Adipocyte (in vitro differentiated cells): ENCODE data around the gene ENTREP1.
A peak's percentile ranks its signal among the peaks of the same experiment; 100 is the strongest.

Experiments used
- DNase-seq: peaks from one replicate; pipeline ENCODE4 v3.0.0-alpha.2; 2015; ENCODE audit warnings: low read depth
- H3K27me3 ChIP-seq: replicated peaks from 2 replicates; pipeline ENCODE4 v1.7.0; 2013; ENCODE audit warnings: mild to moderate bottlenecking, low read length, moderate library complexity; ENCODE audit not compliant: control insufficient read depth, insufficient read depth
- H3K36me3 ChIP-seq: 2 replicates; pipeline ENCODE4 v1.7.0; 2013; ENCODE audit warnings: low read length, mild to moderate bottlenecking, moderate library complexity; ENCODE audit not compliant: control insufficient read depth, insufficient read depth, severe bottlenecking
- H3K4me1 ChIP-seq: 2 replicates; pipeline ENCODE4 v1.7.0; 2013; ENCODE audit warnings: mild to moderate bottlenecking, low read length, moderate library complexity; ENCODE audit not compliant: control insufficient read depth, insufficient read depth
- H3K4me3 ChIP-seq: 2 replicates; pipeline ENCODE4 v1.7.0; 2013; ENCODE audit warnings: mild to moderate bottlenecking, low read length, moderate library complexity
- H3K9ac ChIP-seq: 2 replicates; pipeline ENCODE4 v1.7.0; 2013; ENCODE audit warnings: mild to moderate bottlenecking, low read length, moderate library complexity
- H3K9me3 ChIP-seq: 2 replicates; pipeline ENCODE4 v1.7.0; 2013; ENCODE audit warnings: mild to moderate bottlenecking, low read length, moderate library complexity; ENCODE audit not compliant: control insufficient read depth

Gene ENTREP1

DNA sequence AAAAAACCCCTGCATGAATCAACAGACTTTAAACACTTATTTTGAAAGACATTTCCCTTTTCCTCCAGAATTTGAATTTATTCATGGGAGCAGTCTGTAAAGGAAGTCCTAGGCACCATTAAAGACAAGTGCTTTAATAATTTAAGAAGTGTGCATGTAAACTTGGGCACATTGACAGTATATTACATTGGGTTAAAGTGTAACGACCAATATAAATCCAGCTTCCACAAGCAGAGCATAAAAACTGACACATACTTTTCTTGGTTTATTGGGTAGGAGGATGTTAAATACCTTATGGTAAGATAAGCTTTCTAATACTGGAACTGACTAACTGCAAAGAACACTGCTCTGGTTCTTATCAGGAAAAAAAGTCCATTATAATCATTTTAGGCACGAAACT, 1.2 kb upstream of the ENTREP1 start:
- Histone ChIP-seq H3K4me3 (no peak overlapping the region), H3K9ac (no peak overlapping the region), H3K4me1 (peaks cover 3% of the 10 kb centered on the region), H3K36me3 (no peaks in the 10 kb centered on the region), H3K9me3 (no peaks in the 10 kb centered on the region), H3K27me3 (peaks cover 61% of the 10 kb centered on the region)
- no peak for DNase-seq

DNA sequence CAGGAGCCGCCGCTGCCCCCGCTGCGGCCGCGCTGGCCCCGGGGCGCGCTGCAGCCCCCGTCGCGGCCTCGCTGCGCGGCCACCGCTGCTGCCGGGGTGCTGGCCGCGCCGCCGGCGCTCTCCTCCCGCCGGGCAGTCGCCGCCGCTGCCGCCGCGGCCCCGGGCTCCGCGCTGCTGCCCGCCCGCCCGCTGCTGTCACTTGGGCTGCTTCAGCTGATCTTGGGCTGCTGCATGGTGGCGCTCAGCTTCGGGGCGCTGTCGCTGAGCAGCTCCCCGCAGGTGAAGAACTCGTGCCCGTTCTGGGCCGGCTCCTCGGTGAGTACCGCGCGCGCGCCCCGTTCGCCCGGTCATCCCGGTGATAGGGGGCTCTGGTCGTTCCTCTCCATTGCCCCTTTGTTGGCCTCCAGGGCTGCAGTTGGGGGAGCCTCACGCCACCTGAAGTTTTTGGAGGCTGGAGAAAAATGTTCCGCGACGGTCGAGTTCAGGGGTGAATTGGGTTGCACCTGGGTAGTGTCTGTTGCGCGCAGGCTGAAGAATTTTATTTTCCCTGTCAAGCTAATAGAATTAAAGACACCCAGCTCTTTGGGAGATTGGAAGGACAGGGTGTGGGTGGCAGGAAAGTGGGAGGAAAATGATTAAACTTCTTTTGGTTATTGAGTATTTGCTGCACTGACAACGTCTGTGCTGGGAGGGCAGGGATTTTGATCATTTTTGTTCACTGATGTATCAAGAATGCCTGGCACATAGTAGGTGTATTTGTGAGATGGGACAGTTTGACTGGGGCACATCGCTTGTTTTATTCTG, 596 bp downstream of the ENTREP1 start:
- H3K9me3 ChIP-seq: no peaks in the 10 kb centered on the region
- peaks cover 55% of the 10 kb centered on the region for H3K27me3 ChIP-seq
- H3K4me1 ChIP-seq: peaks cover 3% of the 10 kb centered on the region
- no peaks in the 10 kb centered on the region for H3K36me3 ChIP-seq
- peak; percentile 21 for DNase-seq
- H3K4me3 ChIP-seq: peak overlapping the region; percentile 50
- H3K9ac ChIP-seq: no peak overlapping the region

DNA sequence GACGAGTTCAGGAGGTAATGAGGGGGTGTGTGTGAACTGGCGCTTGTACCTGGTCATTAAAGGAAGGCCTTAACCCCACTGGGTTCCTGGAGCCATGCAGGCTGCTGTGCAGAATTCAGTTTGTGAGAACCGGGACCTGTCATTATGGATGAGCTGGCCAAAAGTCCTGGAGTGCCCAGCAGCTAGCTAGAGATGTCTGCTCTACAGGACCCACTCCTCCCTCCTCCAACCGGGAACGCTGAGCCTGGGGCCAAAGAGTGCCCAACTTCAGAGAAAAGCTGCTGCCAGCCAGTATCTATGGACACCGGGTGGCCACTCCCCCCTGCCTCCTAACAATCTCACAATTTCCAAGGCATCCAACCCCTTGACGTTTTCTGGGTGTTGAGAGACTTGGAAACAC, 1.2 kb downstream of the ENTREP1 start:
- Histone ChIP-seq H3K4me1 (peaks cover 3% of the 10 kb centered on the region), H3K4me3 (no peak overlapping the region), H3K27me3 (peaks cover 49% of the 10 kb centered on the region), H3K36me3 (no peaks in the 10 kb centered on the region), H3K9ac (no peak overlapping the region), H3K9me3 (no peaks in the 10 kb centered on the region)
- DNase-seq: no peak

- Histone ChIP-seq H3K9me3 (no peaks in the 10 kb centered on the region), H3K4me3 (no peak overlapping the region), H3K27me3 (peaks cover 31% of the 10 kb centered on the region), H3K9ac (no peak overlapping the region), H3K36me3 (no peaks in the 10 kb centered on the region), H3K4me1 (peaks cover 3% of the 10 kb centered on the region)
- no peak for DNase-seq
These were observed 5.6 kb downstream of the ENTREP1 start for GRCh38 chr9:69330580-69330979.

DNA sequence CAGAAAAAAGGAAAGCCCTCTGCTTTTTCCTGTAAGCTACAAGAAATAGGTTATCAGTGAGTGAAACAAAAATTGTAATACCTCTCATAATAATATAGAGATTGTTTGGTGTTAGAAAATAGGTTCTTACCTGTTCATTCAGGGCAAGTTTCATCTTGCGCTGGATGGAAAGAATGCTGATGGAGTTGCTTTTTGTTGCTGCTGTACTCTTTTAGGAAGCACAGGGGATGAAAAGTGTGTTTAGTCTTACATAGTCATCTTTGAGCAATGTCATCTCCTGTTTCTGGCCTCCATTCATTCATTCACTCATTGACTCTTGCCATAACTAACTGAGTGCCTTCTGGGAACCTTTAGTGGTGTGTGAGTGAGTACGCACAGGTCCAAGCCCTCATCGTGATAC, 6.4 kb downstream of the ENTREP1 start:
- H3K9me3 ChIP-seq: no peaks in the 10 kb centered on the region
- peaks cover 3% of the 10 kb centered on the region for H3K4me1 ChIP-seq
- peaks cover 22% of the 10 kb centered on the region for H3K27me3 ChIP-seq

DNA sequence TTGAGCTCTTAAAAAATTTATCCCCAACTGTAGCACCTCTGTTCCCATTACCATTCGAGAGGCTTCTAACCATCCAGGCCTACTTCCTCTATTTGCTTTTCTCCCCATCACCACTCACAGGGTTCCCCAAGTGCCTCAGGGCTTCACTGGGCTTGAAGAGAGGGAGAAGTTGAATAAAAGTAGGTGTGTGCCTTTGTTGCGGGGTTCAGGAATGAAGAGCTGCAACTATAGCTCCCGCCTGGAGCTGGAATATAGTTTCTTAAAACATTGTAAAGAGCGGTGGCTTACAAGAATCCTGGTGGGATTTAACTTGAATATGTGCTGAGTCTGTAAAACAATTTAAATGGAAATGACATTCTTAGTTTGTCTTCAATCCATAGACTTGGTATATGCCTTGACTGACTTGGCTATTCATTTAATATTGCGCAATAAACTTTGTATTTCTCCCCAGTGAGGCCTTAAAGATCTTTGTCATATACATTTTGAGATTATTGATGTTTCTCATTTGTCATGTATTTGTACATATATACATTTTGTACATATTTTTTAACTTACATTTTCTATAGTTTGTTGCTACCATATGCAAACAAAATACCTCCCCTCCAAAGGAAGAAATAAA, 7.2 kb downstream of the ENTREP1 start:
- DNase-seq: no peak
- Histone ChIP-seq H3K9me3 (no peaks in the 10 kb centered on the region), H3K9ac (no peak overlapping the region), H3K4me1 (peaks cover 3% of the 10 kb centered on the region), H3K27me3 (peaks cover 18% of the 10 kb centered on the region), H3K36me3 (no peaks in the 10 kb centered on the region), H3K4me3 (no peak overlapping the region)

More for the DNA sequence above, 6.4 kb downstream of the ENTREP1 start:
- Histone ChIP-seq H3K36me3 (no peaks in the 10 kb centered on the region), H3K4me3 (no peak overlapping the region), H3K9ac (no peak overlapping the region)
- DNase-seq: no peak

DNA sequence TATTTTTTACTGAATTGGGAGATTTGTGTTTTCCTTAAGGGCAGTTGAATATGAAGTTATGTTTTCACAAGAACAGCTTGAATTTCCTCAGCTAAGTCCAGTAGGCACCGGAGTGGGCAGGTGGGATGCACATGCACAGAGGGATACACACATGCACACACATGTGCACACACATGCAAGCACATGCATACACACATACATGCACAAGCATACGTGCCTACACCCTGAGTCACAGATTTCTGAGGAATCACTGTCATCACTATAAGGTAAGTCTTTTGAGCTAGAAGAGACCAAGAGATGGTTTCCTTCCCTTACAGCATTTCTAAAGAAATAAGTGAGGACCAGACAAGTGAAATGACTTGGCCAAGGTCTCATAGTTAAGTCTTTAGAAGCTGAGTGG, 8.7 kb downstream of the ENTREP1 start:
- Histone ChIP-seq H3K36me3 (no peaks in the 10 kb centered on the region), H3K4me3 (no peak overlapping the region), H3K9ac (no peak overlapping the region), H3K27me3 (peaks cover 5% of the 10 kb centered on the region), H3K4me1 (peaks cover 3% of the 10 kb centered on the region), H3K9me3 (no peaks in the 10 kb centered on the region)
- no peak for DNase-seq

- no peak for DNase-seq
- Histone ChIP-seq H3K27me3 (no peaks in the 10 kb centered on the region), H3K36me3 (no peaks in the 10 kb centered on the region), H3K4me1 (peaks cover 3% of the 10 kb centered on the region), H3K4me3 (no peak overlapping the region), H3K9ac (no peak overlapping the region), H3K9me3 (no peaks in the 10 kb centered on the region)
These were observed 9.3 kb downstream of the ENTREP1 start for GRCh38 chr9:69334317-69334716.

GRCh38 chr9:69339620-69340019, 14.6 kb downstream of the ENTREP1 start:
- no peaks in the 10 kb centered on the region for H3K4me1 ChIP-seq
- H3K4me3 ChIP-seq: no peak overlapping the region
- no peaks in the 10 kb centered on the region for H3K36me3 ChIP-seq
- no peak overlapping the region for H3K9ac ChIP-seq
- H3K27me3 ChIP-seq: no peaks in the 10 kb centered on the region
- DNase-seq: no peak
- no peaks in the 10 kb centered on the region for H3K9me3 ChIP-seq

DNA sequence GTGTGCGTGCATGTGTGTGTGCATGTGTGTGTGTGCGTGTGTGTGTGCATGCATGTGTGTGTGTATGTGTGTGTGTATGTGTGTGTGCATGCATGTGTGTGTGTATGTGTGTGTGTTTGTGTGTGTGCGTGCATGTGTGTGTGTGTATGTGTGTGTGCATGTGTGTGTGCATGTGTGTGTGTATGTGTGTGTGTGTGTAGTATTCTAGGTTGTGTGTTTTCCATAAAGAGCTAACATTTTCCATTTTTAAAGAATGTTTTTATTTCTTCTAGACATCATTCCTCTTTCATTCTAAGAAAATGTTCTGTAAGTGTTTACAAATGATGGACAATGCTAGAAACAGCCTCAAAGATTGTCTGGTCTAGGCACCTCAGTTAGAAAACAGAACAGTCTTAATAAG, 15.6 kb downstream of the ENTREP1 start:
- no peak for DNase-seq
- Histone ChIP-seq H3K9me3 (no peaks in the 10 kb centered on the region), H3K4me1 (no peaks in the 10 kb centered on the region), H3K36me3 (no peaks in the 10 kb centered on the region), H3K27me3 (no peaks in the 10 kb centered on the region), H3K4me3 (no peak overlapping the region), H3K9ac (no peak overlapping the region)

GRCh38 chr9:69342769-69343168, 17.8 kb downstream of the ENTREP1 start:
- no peak for DNase-seq

More at GRCh38 chr9:69342769-69343168, 17.8 kb downstream of the ENTREP1 start:
- no peak overlapping the region for H3K9ac ChIP-seq
- no peak overlapping the region for H3K4me3 ChIP-seq
- H3K4me1 ChIP-seq: no peaks in the 10 kb centered on the region
- H3K9me3 ChIP-seq: no peaks in the 10 kb centered on the region
- H3K27me3 ChIP-seq: no peaks in the 10 kb centered on the region
- no peaks in the 10 kb centered on the region for H3K36me3 ChIP-seq
